Ramos (cell line): ENCODE results near the gene ALOX5.

Experiments used
- in situ Hi-C: fragments of 300-500 bp; cut with MboI; formaldehyde crosslinking; loops from one replicate; pipeline ENCODE4 v1.14.3; 2022; ENCODE audit warnings: low sequenced_read_pairs; ENCODE audit not compliant: unreplicated experiment

Gene ALOX5

DNA sequence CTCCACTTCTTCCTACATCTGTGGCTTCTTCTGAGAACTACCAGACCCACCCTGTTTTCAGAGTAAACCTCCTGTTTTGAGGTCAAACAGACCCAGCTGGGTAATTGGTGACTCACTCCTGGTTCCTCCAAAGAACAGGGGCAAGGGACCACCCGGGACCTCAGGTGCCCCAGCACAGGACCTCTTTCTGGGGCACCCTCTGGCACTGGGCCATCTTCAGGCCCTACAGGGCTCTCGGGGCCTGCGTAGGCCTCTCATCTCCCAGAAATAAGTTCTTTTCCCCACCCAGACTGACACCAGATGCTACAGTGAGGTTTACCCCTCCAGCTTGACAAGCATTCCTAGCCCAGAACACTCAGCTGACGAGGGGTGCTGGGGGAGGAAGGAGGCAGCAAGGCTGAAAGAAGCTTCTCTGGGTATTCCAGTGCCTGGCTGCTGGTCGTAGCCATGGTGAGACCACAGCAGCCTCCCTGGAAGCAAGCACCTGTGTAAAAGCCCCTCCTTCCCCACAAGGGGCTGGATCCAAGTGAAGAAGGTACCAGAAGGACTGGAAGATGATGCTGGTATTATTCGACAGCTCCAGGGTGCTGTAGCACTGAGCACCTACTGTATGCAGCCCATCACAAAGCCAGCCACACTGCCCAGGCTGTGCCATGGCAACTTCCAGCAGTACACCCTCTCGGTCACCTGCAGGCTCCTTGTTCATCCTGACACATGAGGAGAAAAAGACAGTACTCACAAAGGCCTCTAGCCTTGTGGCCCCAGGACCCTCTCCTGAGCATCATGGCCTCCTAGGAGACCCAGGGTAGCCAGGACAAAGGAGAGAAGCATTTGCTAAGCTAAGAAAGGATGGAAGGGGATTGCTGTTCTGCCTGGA, 47.4 kb downstream of the ALOX5 start:
- in situ Hi-C loops, result no loop called here

- in situ Hi-C loops, result no loop called here
Observed at GRCh38 chr10:45422207-45422865, 48.3 kb downstream of the ALOX5 start.

DNA sequence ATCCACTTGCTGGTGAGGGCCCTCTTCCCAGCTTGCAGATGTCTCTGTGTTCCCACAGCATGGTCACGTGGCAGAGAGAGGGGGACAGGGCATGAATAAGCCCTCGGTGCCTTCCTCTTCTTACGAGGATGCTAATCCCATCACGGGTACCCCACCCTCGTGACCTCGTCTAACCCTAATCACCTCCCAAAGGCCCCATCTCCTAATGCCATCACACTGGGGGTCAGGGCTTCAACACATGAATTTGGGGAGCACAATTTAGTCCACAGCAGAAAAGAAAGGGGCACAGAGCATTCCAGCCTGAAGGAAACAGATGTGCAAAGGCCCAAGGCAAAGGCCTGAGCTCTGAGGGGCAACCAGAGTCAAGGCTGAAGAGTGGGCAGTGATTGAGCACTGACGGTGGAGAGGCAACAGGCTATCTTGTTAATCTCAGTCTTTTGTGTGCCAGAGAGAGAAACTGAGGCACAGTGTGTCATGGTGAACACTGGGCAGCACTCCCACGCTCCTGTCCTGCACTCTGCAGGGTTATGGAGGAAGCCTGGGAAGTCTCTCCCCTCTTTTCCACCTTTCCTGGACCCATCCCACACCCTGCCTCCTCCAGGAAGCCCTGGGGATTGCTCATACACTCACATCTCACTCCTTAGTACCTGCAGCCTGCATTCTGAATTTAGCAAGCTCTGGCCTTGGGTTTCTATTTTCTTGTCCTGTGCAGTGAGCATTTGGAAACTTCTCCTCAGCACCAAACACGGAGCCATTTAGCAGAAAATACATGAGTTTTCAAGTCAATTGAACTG, 49.0 kb downstream of the ALOX5 start:
- in situ Hi-C loops, result no loop called here

- in situ Hi-C loops, result no loop called here
Observed at GRCh38 chr10:45423976-45424499, 50.0 kb downstream of the ALOX5 start.

GRCh38 chr10:45424668-45425404, 50.8 kb downstream of the ALOX5 start:
- in situ Hi-C loops, result loop anchor here (25.0 kb wide), 1 partner anchor 413 kb away; the partner anchor contains the start of gene ZNF22

- in situ Hi-C loops, result loop anchor here (25.0 kb wide), 1 partner anchor 414 kb away; the partner anchor contains the start of gene ZNF22
Observed at GRCh38 chr10:45425621-45426563, 51.9 kb downstream of the ALOX5 start.

DNA sequence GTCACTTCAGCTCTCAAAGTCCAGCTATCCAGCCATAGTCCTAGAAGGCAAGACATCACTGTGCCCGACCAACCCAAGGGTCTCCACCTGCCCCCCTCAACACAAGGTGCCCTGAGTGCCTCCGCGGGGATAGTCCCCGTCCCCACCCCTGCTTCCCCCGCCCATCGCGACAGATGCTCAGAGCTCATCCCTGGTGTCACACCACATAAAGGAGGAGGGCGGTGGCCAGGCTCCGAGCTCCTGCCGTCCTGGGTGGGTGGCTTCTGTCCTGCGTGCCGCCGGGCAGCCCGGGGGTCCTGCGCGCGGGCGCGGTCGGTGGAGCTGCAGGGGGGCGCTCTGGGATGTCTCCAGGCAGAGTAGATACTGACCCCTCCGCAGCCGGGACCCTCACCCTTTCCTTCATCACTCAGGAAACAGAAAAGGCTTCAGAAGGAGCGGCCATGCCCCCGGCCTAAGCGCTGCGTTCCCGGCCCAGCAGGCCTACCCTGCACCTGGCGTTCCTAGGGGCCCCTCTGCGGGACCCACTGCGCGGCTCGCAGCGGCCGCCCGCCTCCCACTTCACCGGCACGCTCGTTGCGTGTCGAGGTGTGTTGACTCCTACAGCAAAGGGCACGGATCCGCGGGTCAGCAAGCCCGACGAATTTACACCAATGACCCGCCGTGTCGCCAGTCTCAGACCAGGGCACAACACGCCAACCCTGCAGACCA, 53.4 kb downstream of the ALOX5 start:
- in situ Hi-C loops, result loop anchor here (25.0 kb wide), 1 partner anchor 415 kb away; the partner anchor contains the start of gene ZNF22

- in situ Hi-C loops, result loop anchor here (25.0 kb wide), 1 partner anchor 416 kb away; the partner anchor contains the start of gene ZNF22
Observed at GRCh38 chr10:45427970-45428366, 54.0 kb downstream of the ALOX5 start.

- in situ Hi-C loops, result loop anchor here (25.0 kb wide), 1 partner anchor 417 kb away; the partner anchor contains the start of gene ZNF22
Observed at GRCh38 chr10:45428611-45429510, 54.8 kb downstream of the ALOX5 start.

- in situ Hi-C loops, result loop anchor here (25.0 kb wide), 1 partner anchor 417 kb away; the partner anchor contains the start of gene ZNF22
Observed at GRCh38 chr10:45429790-45430189, 55.8 kb downstream of the ALOX5 start.

DNA sequence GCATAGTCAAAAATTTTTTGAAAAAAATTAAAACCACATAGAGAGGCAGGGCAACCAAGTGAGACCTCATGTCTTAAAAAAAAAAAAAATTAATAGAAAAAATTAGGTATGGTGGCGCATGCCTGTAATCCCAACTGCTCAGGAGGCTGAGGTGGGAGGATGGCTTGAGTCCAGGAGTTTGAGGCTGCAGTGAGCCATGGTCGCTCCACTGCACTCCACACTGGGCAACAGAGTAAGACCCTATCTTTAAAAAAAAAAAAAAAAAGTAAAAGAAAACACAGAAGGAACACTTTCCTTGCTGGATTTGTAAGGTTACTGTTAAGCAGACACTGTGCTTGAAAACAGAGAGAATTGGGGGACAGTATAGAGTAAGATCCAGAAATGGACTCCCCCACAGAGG, 58.1 kb downstream of the ALOX5 start:
- in situ Hi-C loops, result loop anchor here (25.0 kb wide), 1 partner anchor 420 kb away; the partner anchor contains the start of gene ZNF22

GRCh38 chr10:45432700-45433472, 58.9 kb downstream of the ALOX5 start:
- in situ Hi-C loops, result loop anchor here (25.0 kb wide), 1 partner anchor 421 kb away; the partner anchor contains the start of gene ZNF22

DNA sequence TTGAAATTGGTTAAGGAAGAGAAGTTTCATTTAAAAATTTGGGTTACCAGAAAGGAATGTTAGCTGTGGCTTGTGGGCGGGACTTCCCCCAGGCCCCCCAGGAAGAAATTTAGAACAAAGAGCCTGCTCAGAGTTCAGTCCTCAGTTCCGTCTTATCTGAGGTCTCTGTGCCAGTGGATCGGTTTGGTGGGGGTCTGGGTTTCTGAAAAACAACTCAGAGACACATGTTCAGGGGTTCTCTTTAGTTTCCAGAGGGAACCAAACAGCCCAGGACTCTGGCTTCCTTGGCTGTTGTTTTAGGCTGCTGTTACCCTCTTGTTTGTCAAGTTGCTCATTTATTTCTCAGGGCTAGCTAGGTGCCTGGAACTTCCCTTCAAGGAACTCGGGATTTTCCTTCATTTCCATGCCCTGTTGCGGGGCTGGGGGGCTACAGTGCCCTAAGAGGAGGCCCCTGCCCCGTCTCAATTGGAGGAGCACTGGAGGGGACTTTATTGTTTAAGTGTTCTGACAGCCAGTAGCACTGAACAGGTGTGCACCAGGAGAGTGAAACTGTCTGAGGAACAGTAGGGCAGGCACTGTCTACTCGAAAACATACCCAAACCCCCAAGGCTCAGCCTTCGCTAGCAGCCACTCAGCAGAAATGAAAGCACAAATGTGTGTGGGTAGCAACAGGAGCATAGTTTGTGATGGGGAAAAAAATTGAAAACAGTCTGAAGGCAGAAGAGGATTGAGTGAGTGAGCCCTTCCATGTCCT, 59.9 kb downstream of the ALOX5 start:
- in situ Hi-C loops, result loop anchor here (25.0 kb wide), 1 partner anchor 422 kb away; the partner anchor contains the start of gene ZNF22

GRCh38 chr10:45437587-45438465, 63.8 kb downstream of the ALOX5 start:
- in situ Hi-C loops, result loop anchor here (25.0 kb wide), 1 partner anchor 426 kb away; the partner anchor contains the start of gene ZNF22
